K562 (cell line): ENCODE measurements around the gene C1orf198. TPM values are rescaled to one million over a fixed set of nuclear protein-coding genes. Genes with fewer than 3 reads are reported as not detected.

Experiments
- ATAC-seq: fragments of 200-7000 bp; cut with Tn5 transposase; 3 replicates; pipeline ENCODE4 v1.9.1; 2020; ENCODE audit warnings: moderate library complexity
- BruUV-seq: library from RNA; stranded (reverse); fragments of 400-500 nt; replicated peaks from 2 replicates; lab custom pipeline; 2021; lab: Mats Ljungman, UMichigan
- CTCF ChIA-PET: fragments of 300-600 bp; formaldehyde crosslinking; extraction: SDS; loops from one replicate; lab custom pipeline; 2021; ENCODE audit warnings: low intra/inter-chr PET ratio; lab: Yijun Ruan, JAX
- POLR2A ChIA-PET: fragments of 300-600, 350-650 bp; sonication (Branson Sonifier 250); formaldehyde crosslinking; extraction: SDS; loops from one replicate; lab custom pipeline; 2021; ENCODE audit warnings: antibody characterized with exemption, inconsistent platforms; lab: Yijun Ruan, JAX
- DNase-seq, 4 experiments: peaks; one replicate each; pipeline versions ENCODE4 v3.0.0 to v3.0.0-alpha.2; 2011 to 2018; ENCODE audit warnings: low spot score in 3 of 4, mixed read lengths in 3 of 4; ENCODE audit errors: extremely low read depth in 1 of 4
- FAIRE-seq: peaks from 2 replicates; lab custom pipeline; 2011; peaks lifted over from hg19 to GRCh38; lab: Jason Lieb, UNC
- H2AFZ ChIP-seq: 2 replicates; pipeline ENCODE4 v1.6.0; 2011; ENCODE audit warnings: low read depth, low read length, control low read depth, inconsistent platforms
- H3K27ac ChIP-seq: fragments of 200-600 bp; 3 replicates; pipeline ENCODE4 v1.8.0; 2011; ENCODE audit warnings: low read depth, mild to moderate bottlenecking, control low read depth, inconsistent platforms, low read length, moderate library complexity, mixed read lengths; ENCODE audit errors: extremely low read depth
- H3K27me3 ChIP-seq, 2 experiments: fragments of 300-600 bp in 1 of 2; 2 replicates in 1 of 2; 3 replicates in 1 of 2; pipeline versions ENCODE4 v1.6.0 to v1.8.0; 2011; ENCODE audit warnings: inconsistent platforms in 2 of 2, low read length in 2 of 2, mild to moderate bottlenecking in 1 of 2, mixed read lengths in 1 of 2, moderate library complexity in 1 of 2; ENCODE audit not compliant: control insufficient read depth in 2 of 2, insufficient read depth in 2 of 2
- H3K36me3 ChIP-seq: fragments of 300-600 bp; 3 replicates; pipeline ENCODE4 v1.8.0; 2011; ENCODE audit warnings: mild to moderate bottlenecking, low read length, inconsistent platforms; ENCODE audit not compliant: control insufficient read depth, insufficient read depth
- H3K4me1 ChIP-seq, 2 experiments: fragments of 200-600 bp in 1 of 2; replicated peaks in 1 of 2; 2 replicates in 1 of 2; 3 replicates in 1 of 2; pipeline versions ENCODE4 v1.5.1 to v1.8.0; 2011; ENCODE audit warnings: inconsistent platforms in 2 of 2, low read length in 2 of 2, mild to moderate bottlenecking in 1 of 2, mixed read lengths in 1 of 2, moderate library complexity in 1 of 2; ENCODE audit not compliant: control insufficient read depth in 2 of 2, insufficient read depth in 2 of 2
- H3K4me2 ChIP-seq: 2 replicates; pipeline ENCODE4 v1.6.1; 2011; ENCODE audit warnings: low read length, control low read depth, inconsistent platforms, mixed read lengths; ENCODE audit not compliant: insufficient read depth
- H3K4me3 ChIP-seq: fragments of 200-600 bp; sonication (generic), shearing (Covaris generic); 2 replicates; pipeline ENCODE4 v1.5.1; 2016; ENCODE audit warnings: control low read depth, inconsistent platforms
- H3K79me2 ChIP-seq: fragments of 200-600 bp; 3 replicates; pipeline ENCODE4 v1.8.0; 2011; ENCODE audit warnings: low read length, inconsistent platforms; ENCODE audit not compliant: control insufficient read depth, insufficient read depth
- H3K9ac ChIP-seq, 2 experiments: 2 replicates each; pipeline versions ENCODE4 v1.6.0 to v1.6.1; 2011; ENCODE audit warnings: low read depth in 2 of 2, low read length in 2 of 2, control low read depth in 1 of 2, inconsistent platforms in 1 of 2, mild to moderate bottlenecking in 1 of 2, mixed read lengths in 1 of 2; ENCODE audit not compliant: insufficient read depth in 1 of 2
- H3K9me1 ChIP-seq: one replicate; pipeline ENCODE4 v1.6.0; 2011; ENCODE audit warnings: inconsistent platforms, mild to moderate bottlenecking, low read length, moderate library complexity; ENCODE audit not compliant: control insufficient read depth, insufficient read depth
- H3K9me3 ChIP-seq: replicated peaks from 2 replicates; pipeline ENCODE4 v1.5.1; 2011; ENCODE audit warnings: low read depth, low read length, inconsistent platforms; ENCODE audit not compliant: control insufficient read depth, insufficient read depth
- H4K20me1 ChIP-seq: replicated peaks from 2 replicates; pipeline ENCODE4 v1.6.1; 2011; ENCODE audit warnings: low read length, inconsistent platforms, mixed read lengths; ENCODE audit not compliant: control insufficient read depth, insufficient read depth
- FOXJ3 ChIP-seq: sonication (generic); formaldehyde crosslinking; IDR thresholded peaks from 2 replicates; pipeline ENCODE4 v1.4.0; 2020; ENCODE audit warnings: mild to moderate bottlenecking, missing genetic modification reagents
- KAT2B ChIP-seq: IDR thresholded peaks from one replicate; pipeline ENCODE4 v1.6.1; 2012; ENCODE audit warnings: low read depth, mild to moderate bottlenecking, control low read depth, inconsistent platforms, low read length, moderate library complexity
- KDM2B ChIP-seq: fragments of 250-450 bp; sonication (Bioruptor Pico); IDR thresholded peaks from 2 replicates; pipeline ENCODE4 v1.8.0; 2021; ENCODE audit warnings: mild to moderate bottlenecking, moderate library complexity
- RBM34 ChIP-seq: fragments of 200-400 bp; formaldehyde crosslinking; IDR thresholded peaks from 2 replicates; pipeline ENCODE4 v1.6.1; 2018; ENCODE audit warnings: low read length, borderline replicate concordance; ENCODE audit not compliant: insufficient read depth
- ZNF561 ChIP-seq: fragments of 450-650 bp; formaldehyde crosslinking; conservative IDR thresholded peaks from 2 replicates; pipeline ENCODE4 v1.4.0; 2020; ENCODE audit warnings: mild to moderate bottlenecking, moderate library complexity
- ZNF79 ChIP-seq: fragments of 250-450 bp; sonication (Bioruptor Pico); IDR thresholded peaks from 2 replicates; pipeline ENCODE4 v1.4.0; 2020; ENCODE audit warnings: low read depth, mild to moderate bottlenecking, moderate library complexity
- WGBS: fragments of 100-300 bp; shearing (Covaris generic); methylation state at CpG from one replicate; pipeline ENCODE4 v1.1.6; 2016; ENCODE audit warnings: low coverage, mixed read lengths; ENCODE audit not compliant: insufficient coverage; ENCODE audit errors: missing lambda C conversion rate; 5-methylcytosine and 5-hydroxymethylcytosine counted together
- in situ Hi-C: fragments of 300-500 bp; cut with MboI; formaldehyde crosslinking; loops from 4 replicates; pipeline ENCODE4 v1.15.0; 2018; ENCODE audit warnings: inconsistent platforms, mixed read lengths
- intact Hi-C: fragments of 100-400 bp; cut with micrococcal nuclease; formaldehyde crosslinking; loops from 2 replicates; pipeline ENCODE4 v1.14.2; 2022
- polyA plus RNA-seq, 8 experiments: library from polyadenylated mRNA; depleted of rRNA in 4 of 8; stranded (reverse) in 5 of 8; unstranded in 3 of 8; fragments of >200 nt; fragmentation: Nextera tagmentation in 2 of 8; fragmentation: Illumina TruSeq in 1 of 8; extraction: Ambion mirVana in 2 of 8; extraction: Trizol in 1 of 8; gene quantifications; 2 replicates each; pipeline versions ENCODE4 v1.2.1 to v1.2.3, GENCODE V29; 2011 to 2014; ENCODE audit warnings: inconsistent platforms in 1 of 8, missing spikeins in 1 of 8
- total RNA-seq, 7 experiments: library from RNA; depleted of rRNA in 6 of 7; stranded (reverse); fragments of >200 nt in 6 of 7; fragmentation: Illumina TruSeq in 2 of 7; extraction: Trizol in 2 of 7; gene quantifications; 2 replicates each; pipeline versions ENCODE4 v1.2.1 to v1.2.3, GENCODE V29; 2011 to 2021; ENCODE audit warnings: low replicate concordance in 1 of 7
- TF ChIP-seq, protein P1 (sequence below): fragments of 450-650 bp; IDR thresholded peaks from 2 replicates; pipeline ENCODE4 v1.6.1; 2018; ENCODE audit not compliant: partially characterized antibody
- TF ChIP-seq, protein P2 (sequence below): sonication (generic); formaldehyde crosslinking; IDR thresholded peaks from 2 replicates; pipeline ENCODE4 v1.8.0; 2022; ENCODE audit warnings: missing genetic modification reagents, mild to moderate bottlenecking, borderline replicate concordance

Gene C1orf198
- total and polyA plus RNA-seq, 9 of the 15 experiments (the other 6 are each of a cell fraction or from before 2014, with no cell fraction given) = 2.0 to 15.1 (median 10.4) TPM

DNA sequence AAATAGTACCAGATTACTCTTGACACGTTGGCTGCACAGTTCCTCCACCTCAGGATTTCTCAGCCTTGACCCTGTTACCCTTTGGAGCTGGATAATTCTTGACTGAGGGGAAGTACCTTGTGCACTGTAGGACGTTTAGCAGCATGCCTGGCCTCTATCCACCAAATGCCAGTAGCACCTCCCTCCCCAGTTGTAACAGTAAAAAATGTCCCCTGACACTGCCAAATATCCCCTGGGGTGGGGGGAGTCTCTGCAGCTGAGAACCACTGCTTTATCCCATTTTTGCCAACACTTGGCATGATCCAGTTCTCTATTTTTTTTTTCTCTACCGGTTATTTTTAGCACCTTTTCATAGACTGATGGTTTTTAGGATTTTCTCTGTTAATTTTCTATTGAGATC lies 34.0 kb downstream of the C1orf198 start:
- Histone ChIP-seq H3K4me3 (no peak overlapping the region), H3K79me2 (no peaks in the 10 kb centered on the region), H3K9me3 (no peaks in the 10 kb centered on the region)
- no peak for DNase-seq
- CTCF ChIA-PET = no interaction called here
- no peak for ATAC-seq
- no TSS peak for BruUV-seq
- no peak for TF ChIP-seq ZNF561 (CRISPR knock-in tag)
- TF ChIP-seq RBM34 = no peak
- TF ChIP-seq, protein P1, sequence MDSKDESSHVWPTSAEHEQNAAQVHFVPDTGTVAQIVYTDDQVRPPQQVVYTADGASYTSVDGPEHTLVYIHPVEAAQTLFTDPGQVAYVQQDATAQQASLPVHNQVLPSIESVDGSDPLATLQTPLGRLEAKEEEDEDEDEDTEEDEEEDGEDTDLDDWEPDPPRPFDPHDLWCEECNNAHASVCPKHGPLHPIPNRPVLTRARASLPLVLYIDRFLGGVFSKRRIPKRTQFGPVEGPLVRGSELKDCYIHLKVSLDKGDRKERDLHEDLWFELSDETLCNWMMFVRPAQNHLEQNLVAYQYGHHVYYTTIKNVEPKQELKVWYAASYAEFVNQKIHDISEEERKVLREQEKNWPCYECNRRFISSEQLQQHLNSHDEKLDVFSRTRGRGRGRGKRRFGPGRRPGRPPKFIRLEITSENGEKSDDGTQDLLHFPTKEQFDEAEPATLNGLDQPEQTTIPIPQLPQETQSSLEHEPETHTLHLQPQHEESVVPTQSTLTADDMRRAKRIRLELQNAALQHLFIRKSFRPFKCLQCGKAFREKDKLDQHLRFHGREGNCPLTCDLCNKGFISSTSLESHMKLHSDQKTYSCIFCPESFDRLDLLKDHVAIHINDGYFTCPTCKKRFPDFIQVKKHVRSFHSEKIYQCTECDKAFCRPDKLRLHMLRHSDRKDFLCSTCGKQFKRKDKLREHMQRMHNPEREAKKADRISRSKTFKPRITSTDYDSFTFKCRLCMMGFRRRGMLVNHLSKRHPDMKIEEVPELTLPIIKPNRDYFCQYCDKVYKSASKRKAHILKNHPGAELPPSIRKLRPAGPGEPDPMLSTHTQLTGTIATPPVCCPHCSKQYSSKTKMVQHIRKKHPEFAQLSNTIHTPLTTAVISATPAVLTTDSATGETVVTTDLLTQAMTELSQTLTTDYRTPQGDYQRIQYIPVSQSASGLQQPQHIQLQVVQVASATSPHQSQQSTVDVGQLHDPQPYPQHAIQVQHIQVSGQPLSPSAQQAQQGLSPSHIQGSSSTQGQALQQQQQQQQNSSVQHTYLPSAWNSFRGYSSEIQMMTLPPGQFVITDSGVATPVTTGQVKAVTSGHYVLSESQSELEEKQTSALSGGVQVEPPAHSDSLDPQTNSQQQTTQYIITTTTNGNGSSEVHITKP = peak; percentile 59
- TF ChIP-seq ZNF79 (CRISPR knock-in tag) = no peak
- no peak for TF ChIP-seq KAT2B
- TF ChIP-seq FOXJ3 = no peak
- no peak for TF ChIP-seq KDM2B (CRISPR knock-in tag)
- TF ChIP-seq, protein P2, sequence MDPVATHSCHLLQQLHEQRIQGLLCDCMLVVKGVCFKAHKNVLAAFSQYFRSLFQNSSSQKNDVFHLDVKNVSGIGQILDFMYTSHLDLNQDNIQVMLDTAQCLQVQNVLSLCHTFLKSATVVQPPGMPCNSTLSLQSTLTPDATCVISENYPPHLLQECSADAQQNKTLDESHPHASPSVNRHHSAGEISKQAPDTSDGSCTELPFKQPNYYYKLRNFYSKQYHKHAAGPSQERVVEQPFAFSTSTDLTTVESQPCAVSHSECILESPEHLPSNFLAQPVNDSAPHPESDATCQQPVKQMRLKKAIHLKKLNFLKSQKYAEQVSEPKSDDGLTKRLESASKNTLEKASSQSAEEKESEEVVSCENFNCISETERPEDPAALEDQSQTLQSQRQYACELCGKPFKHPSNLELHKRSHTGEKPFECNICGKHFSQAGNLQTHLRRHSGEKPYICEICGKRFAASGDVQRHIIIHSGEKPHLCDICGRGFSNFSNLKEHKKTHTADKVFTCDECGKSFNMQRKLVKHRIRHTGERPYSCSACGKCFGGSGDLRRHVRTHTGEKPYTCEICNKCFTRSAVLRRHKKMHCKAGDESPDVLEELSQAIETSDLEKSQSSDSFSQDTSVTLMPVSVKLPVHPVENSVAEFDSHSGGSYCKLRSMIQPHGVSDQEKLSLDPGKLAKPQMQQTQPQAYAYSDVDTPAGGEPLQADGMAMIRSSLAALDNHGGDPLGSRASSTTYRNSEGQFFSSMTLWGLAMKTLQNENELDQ (CRISPR knock-in tag) = no peak
- TF ChIP-seq, all 486 proteins: peak for 1
- H2AFZ ChIP-seq = no peak overlapping the region
- no peaks in the 10 kb centered on the region for H4K20me1 ChIP-seq
- FAIRE-seq = no peak
- POLR2A ChIA-PET = interaction anchor here (0.6 to 1.7 kb wide), 3 partner anchors 13 to 198 kb away, joined by 3 to 5 read pairs (median 3); no protein-coding TSS in a partner anchor
- H3K4me2 ChIP-seq = no peak overlapping the region
- H3K9ac ChIP-seq = no peak overlapping the region
- intact Hi-C loops (no loop called here), in situ Hi-C loops (no loop called here)
- H3K9me1 ChIP-seq = no peaks in the 10 kb centered on the region
- H3K27me3 ChIP-seq = peaks cover 2 to 4% of the 10 kb centered on the region in 2 experiments; a peak in 2 of 5 replicates
- WGBS = 0% methylated on average over 3 of the region's 3 CpGs
- no peak overlapping the region for H3K27ac ChIP-seq
- no peaks in the 10 kb centered on the region for H3K36me3 ChIP-seq
- no peaks in the 10 kb centered on the region; a peak in 2 of 5 replicates for H3K4me1 ChIP-seq
